Daoy (cell line): ENCODE data around the gene CAMTA2. TPM values are rescaled to one million over a fixed set of nuclear protein-coding genes. Genes with fewer than 3 reads are reported as not detected.
A peak's percentile ranks its signal among the peaks of the same experiment; 100 is the strongest.

Experiments
- DNase-seq: peaks from one replicate; pipeline ENCODE4 v3.0.0-alpha.2; 2015; ENCODE audit warnings: low read depth
- total RNA-seq: library from RNA; depleted of rRNA; stranded (reverse); fragments of >200 nt; shearing (Covaris generic); gene quantifications from 2 replicates; pipeline ENCODE4 v1.2.3, GENCODE V29; 2014

Gene CAMTA2
- total RNA-seq, 1 experiment from 2014 or later = 8.5 TPM

GRCh38 chr17:4948166-4948930 is 39.1 kb downstream of the CAMTA2 start, which contains the start of gene PFN1:
TSS of gene PFN1 (minus strand) at chr17:4948530. CDS start at chr17:4948394, 136 bp downstream.
- DNase-seq = peak; percentile 91

- peak; percentile 72 for DNase-seq
Measured at GRCh38 chr17:4947411-4948165, 39.9 kb downstream of the CAMTA2 start.

GRCh38 chr17:4947010-4947410 is 40.5 kb downstream of the CAMTA2 start:
- no peak for DNase-seq

- DNase-seq = no peak
Measured at GRCh38 chr17:4946312-4946976, 41.0 kb downstream of the CAMTA2 start.

- DNase-seq = no peak
Measured at GRCh38 chr17:4945944-4946280, 41.6 kb downstream of the CAMTA2 start.

GRCh38 chr17:4945176-4945943 is 42.1 kb downstream of the CAMTA2 start:
- peak; percentile 95 for DNase-seq

GRCh38 chr17:4944554-4945175 is 42.8 kb downstream of the CAMTA2 start:
- no peak for DNase-seq

- no peak for DNase-seq
Measured at GRCh38 chr17:4944163-4944553, 43.3 kb downstream of the CAMTA2 start.

GRCh38 chr17:4942760-4943508 is 44.5 kb downstream of the CAMTA2 start:
- DNase-seq = no peak

GRCh38 chr17:4941319-4941610 is 46.2 kb downstream of the CAMTA2 start:
- no peak for DNase-seq

GRCh38 chr17:4940555-4941318 is 46.7 kb downstream of the CAMTA2 start:
- DNase-seq = no peak

- peak; percentile 99 for DNase-seq
Measured at GRCh38 chr17:4939796-4940554, 47.5 kb downstream of the CAMTA2 start, which contains the start of the genes RNF167 and SLC25A11. TSS of gene RNF167 (plus strand) at chr17:4940268. CDS start at chr17:4940910, 642 bp downstream. TSS of gene SLC25A11 (minus strand) at chr17:4940046. CDS start at chr17:4939910, 136 bp downstream.

- no peak for DNase-seq
Measured at GRCh38 chr17:4939546-4939795, 48.0 kb downstream of the CAMTA2 start.

GRCh38 chr17:4938688-4939545 is 48.6 kb downstream of the CAMTA2 start:
- DNase-seq = no peak

- no peak for DNase-seq
Measured at GRCh38 chr17:4938069-4938491, 49.4 kb downstream of the CAMTA2 start.

- DNase-seq = no peak
Measured at GRCh38 chr17:4937553-4937952, 49.9 kb downstream of the CAMTA2 start.

- DNase-seq = no peak
Measured at GRCh38 chr17:4936436-4936835, 51.0 kb downstream of the CAMTA2 start.

- DNase-seq = no peak
Measured at GRCh38 chr17:4935650-4936049, 51.8 kb downstream of the CAMTA2 start.
